Limb (tissue), 2 donors: ENCODE results near the gene RPLP2.

ENCODE experiments used
- DNase-seq, 2 donors: peaks; one replicate each; pipeline ENCODE4 v3.0.0-alpha.2; 2016; ENCODE audit errors: extremely low spot score in 2 of 2

Gene RPLP2

GRCh38 chr11:809287-810039, at the start of gene RPLP2:
TSS of gene RPLP2 (plus strand) at chr11:809967. CDS start at chr11:810235, 268 bp downstream.
- DNase-seq: peak; percentile 96 to 99

GRCh38 chr11:760236-760635, 49.5 kb upstream of the RPLP2 start:
- no peak for DNase-seq

- DNase-seq: no peak
Measured at GRCh38 chr11:761526-762108, 48.1 kb upstream of the RPLP2 start.

- peak in 1 of 2 donors; percentile 13 for DNase-seq
Measured at GRCh38 chr11:762421-763072, 47.2 kb upstream of the RPLP2 start.

- no peak for DNase-seq
Measured at GRCh38 chr11:763073-763463, 46.7 kb upstream of the RPLP2 start.

GRCh38 chr11:763549-764321, 46.0 kb upstream of the RPLP2 start:
- DNase-seq: no peak

- DNase-seq: no peak
Measured at GRCh38 chr11:764322-765024, 45.3 kb upstream of the RPLP2 start.

GRCh38 chr11:765025-765801, 44.6 kb upstream of the RPLP2 start:
- DNase-seq: peak in 1 of 2 donors; percentile 67

- DNase-seq: no peak
Measured at GRCh38 chr11:765802-766091, 44.0 kb upstream of the RPLP2 start.

- DNase-seq: no peak
Measured at GRCh38 chr11:766106-766935, 43.4 kb upstream of the RPLP2 start.

GRCh38 chr11:766936-767210, 42.9 kb upstream of the RPLP2 start:
- no peak for DNase-seq

- DNase-seq: no peak
Measured at GRCh38 chr11:767238-767637, 42.5 kb upstream of the RPLP2 start.

GRCh38 chr11:769887-770641, 39.7 kb upstream of the RPLP2 start:
- DNase-seq: no peak

GRCh38 chr11:770642-771616, 38.8 kb upstream of the RPLP2 start:
- DNase-seq: no peak

GRCh38 chr11:771617-772204, 38.1 kb upstream of the RPLP2 start:
- DNase-seq: no peak

- DNase-seq: no peak
Measured at GRCh38 chr11:772429-773390, 37.1 kb upstream of the RPLP2 start.

GRCh38 chr11:773425-773824, 36.3 kb upstream of the RPLP2 start:
- no peak for DNase-seq
